ENCODE results near the gene SWSAP1. TPM values are rescaled to one million over a fixed set of nuclear protein-coding genes. Genes with fewer than 3 reads are reported as not detected.

The SWSAP1 gene
- total and polyA plus RNA-seq, 2 of the 4 experiments (the other 2 are of a cell fraction), result 0.36 to 1.6 TPM

DNA sequence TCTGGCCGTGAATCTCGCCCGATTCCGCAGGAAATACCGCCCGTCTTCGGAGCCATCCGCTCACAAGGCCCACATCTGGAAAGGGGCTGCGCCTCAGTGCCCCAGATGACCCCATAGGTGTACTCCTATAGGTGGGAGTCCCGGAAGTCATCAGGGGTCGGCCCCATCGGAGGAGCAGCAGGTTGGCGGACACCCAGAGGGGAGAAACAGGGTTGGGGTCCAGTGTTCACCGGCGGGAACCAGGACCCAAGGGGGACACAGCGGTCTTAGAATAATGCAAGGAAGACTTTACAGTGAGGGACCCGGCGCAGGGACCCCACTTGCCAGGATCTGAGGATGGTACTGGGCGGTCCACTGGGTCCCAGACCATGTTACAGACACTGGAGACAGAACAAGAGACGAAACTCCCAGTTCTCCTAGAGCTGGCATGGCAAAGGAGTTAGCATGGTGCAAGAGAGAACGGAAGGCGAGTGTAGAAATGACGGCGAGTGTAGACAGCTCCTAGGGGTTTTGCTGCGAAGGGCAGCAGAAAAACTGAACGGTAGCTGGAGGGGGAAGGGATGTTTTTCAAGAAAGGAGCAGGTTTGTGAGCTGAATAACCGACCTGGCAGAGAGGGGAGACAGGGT is 48.8 kb downstream of the SWSAP1 start:
- dilution Hi-C loops (cut with HindIII; ENCODE audit: low sequenced_read_pairs, unreplicated experiment) (no loop called here), intact Hi-C loops (cut with micrococcal nuclease) (loop anchor here (5.0 kb wide), 1 partner anchor 41 kb away; the partner anchor contains the start of gene EPOR), in situ Hi-C loops (cut with MboI; ENCODE audit: low sequenced_read_pairs) (no loop called here)
- Histone ChIP-seq H3K23ac (ENCODE audit: low read depth, low read length) (no peak overlapping the region), H2AK9ac (replicated peaks; ENCODE audit: low read depth, low read length, poor library complexity) (no peak overlapping the region), H2AK5ac (ENCODE audit: low read depth, low read length) (no peak overlapping the region), H3K9me3 (ENCODE audit: control insufficient read depth, insufficient read depth, low read length) (no peaks in the 10 kb centered on the region), H4K5ac (ENCODE audit: low read depth, low read length) (no peak overlapping the region), H3K4me2 (ENCODE audit: low read depth, low read length) (no peak overlapping the region), H2BK5ac (ENCODE audit: low read depth, low read length, poor library complexity, severe bottlenecking) (no peak overlapping the region), H2BK15ac (ENCODE audit: low read depth, low read length) (no peak overlapping the region), H4K20me1 (ENCODE audit: insufficient read depth, low read length) (no peaks in the 10 kb centered on the region), H4K91ac (ENCODE audit: insufficient read depth, low read depth, low read length) (no peak overlapping the region), H2BK20ac (ENCODE audit: low read depth, low read length) (no peak overlapping the region), H3K36me3 (ENCODE audit: control insufficient read depth, insufficient read depth, low read length) (no peaks in the 10 kb centered on the region), H3K4me3 (ENCODE audit: insufficient read depth, low read depth, low read length) (no peak overlapping the region), H3K14ac (replicated peaks; ENCODE audit: low read depth, low read length) (no peak overlapping the region), H3K4ac (ENCODE audit: low read depth, low read length) (no peak overlapping the region), H4K8ac (ENCODE audit: low read depth in 2 of 2, low read length in 2 of 2) (no peak overlapping the region), H3K9me1 (ENCODE audit: insufficient read depth, low read length) (no peaks in the 10 kb centered on the region), H2BK120ac (ENCODE audit: low read depth, low read length) (no peak overlapping the region), H3K79me1 (ENCODE audit: low read depth in 1 of 2, low read length in 2 of 2) (no peaks in the 10 kb centered on the region), H3K27me3 (ENCODE audit: control insufficient read depth, insufficient read depth, low read length) (peaks cover 41% of the 10 kb centered on the region), H2AFZ (replicated peaks; ENCODE audit: low read length, poor library complexity) (no peak overlapping the region), H3K9ac (ENCODE audit: low read depth, low read length) (no peak overlapping the region), H3K27ac (ENCODE audit: insufficient read depth, low read length) (no peak overlapping the region), H3K56ac (ENCODE audit: extremely low read depth, insufficient read depth, low read length) (no peak overlapping the region), H3K18ac (ENCODE audit: low read depth, low read length) (no peak overlapping the region), H3K4me1 (ENCODE audit: control insufficient read depth, insufficient read depth, low read length) (peaks cover 2% of the 10 kb centered on the region; the same call in 1 of the 2 replicates)
- CTCF ChIA-PET, result interaction anchor here (0.8 to 1.2 kb wide), 2 partner anchors 40 to 42 kb away, joined by 3 to 4 read pairs; no protein-coding TSS in a partner anchor
- ATAC-seq (ENCODE audit: low read depth) (no peak), DNase-seq (no peak)
- WGBS, 2 experiments (ENCODE audit: extremely low coverage in 2 of 2, insufficient read length in 1 of 2), result 46% methylated on average over 12 of the region's 27 CpGs; no CpG with 5 or more reads in 1 of the 2 experiments
- POLR2A ChIA-PET (ENCODE audit: unreplicated experiment), result no interaction called here
- TF ChIP-seq MAZ (IDR thresholded peaks at IDR 0.05; ENCODE audit: borderline replicate concordance, low read depth, low read length) (no peak), SMC3 (IDR thresholded peaks at IDR 0.05; ENCODE audit: low read depth, low read length) (no peak), RAD21 (IDR thresholded peaks at IDR 0.05; ENCODE audit: low read length) (no peak), MXI1 (IDR thresholded peaks at IDR 0.05; ENCODE audit: borderline replicate concordance, low read depth, low read length) (no peak), CEBPB (IDR thresholded peaks at IDR 0.05; ENCODE audit: low read depth, low read length) (no peak), RCOR1 (IDR thresholded peaks at IDR 0.05; ENCODE audit: insufficient replicate concordance, low read length) (no peak), RFX5 (IDR thresholded peaks at IDR 0.05; ENCODE audit: low read depth, low read length) (no peak), NFE2L2 (IDR thresholded peaks at IDR 0.05; ENCODE audit: low read depth, low read length) (no peak), CHD1 (IDR thresholded peaks at IDR 0.05; ENCODE audit: low read depth, low read length) (no peak), BHLHE40 (IDR thresholded peaks at IDR 0.05; ENCODE audit: low read depth, low read length) (no peak), POLR2A (IDR thresholded peaks at IDR 0.05; ENCODE audit: low read depth, low read length) (no peak), MAFK (IDR thresholded peaks at IDR 0.05; ENCODE audit: low read depth, low read length) (no peak), FOS (IDR thresholded peaks at IDR 0.05; ENCODE audit: low read depth, low read length) (no peak)
- TF ChIP-seq, protein P1, sequence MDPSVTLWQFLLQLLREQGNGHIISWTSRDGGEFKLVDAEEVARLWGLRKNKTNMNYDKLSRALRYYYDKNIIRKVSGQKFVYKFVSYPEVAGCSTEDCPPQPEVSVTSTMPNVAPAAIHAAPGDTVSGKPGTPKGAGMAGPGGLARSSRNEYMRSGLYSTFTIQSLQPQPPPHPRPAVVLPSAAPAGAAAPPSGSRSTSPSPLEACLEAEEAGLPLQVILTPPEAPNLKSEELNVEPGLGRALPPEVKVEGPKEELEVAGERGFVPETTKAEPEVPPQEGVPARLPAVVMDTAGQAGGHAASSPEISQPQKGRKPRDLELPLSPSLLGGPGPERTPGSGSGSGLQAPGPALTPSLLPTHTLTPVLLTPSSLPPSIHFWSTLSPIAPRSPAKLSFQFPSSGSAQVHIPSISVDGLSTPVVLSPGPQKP (IDR thresholded peaks at IDR 0.05; ENCODE audit: borderline replicate concordance, low read depth, low read length), result no peak
- TF ChIP-seq, protein P2, sequence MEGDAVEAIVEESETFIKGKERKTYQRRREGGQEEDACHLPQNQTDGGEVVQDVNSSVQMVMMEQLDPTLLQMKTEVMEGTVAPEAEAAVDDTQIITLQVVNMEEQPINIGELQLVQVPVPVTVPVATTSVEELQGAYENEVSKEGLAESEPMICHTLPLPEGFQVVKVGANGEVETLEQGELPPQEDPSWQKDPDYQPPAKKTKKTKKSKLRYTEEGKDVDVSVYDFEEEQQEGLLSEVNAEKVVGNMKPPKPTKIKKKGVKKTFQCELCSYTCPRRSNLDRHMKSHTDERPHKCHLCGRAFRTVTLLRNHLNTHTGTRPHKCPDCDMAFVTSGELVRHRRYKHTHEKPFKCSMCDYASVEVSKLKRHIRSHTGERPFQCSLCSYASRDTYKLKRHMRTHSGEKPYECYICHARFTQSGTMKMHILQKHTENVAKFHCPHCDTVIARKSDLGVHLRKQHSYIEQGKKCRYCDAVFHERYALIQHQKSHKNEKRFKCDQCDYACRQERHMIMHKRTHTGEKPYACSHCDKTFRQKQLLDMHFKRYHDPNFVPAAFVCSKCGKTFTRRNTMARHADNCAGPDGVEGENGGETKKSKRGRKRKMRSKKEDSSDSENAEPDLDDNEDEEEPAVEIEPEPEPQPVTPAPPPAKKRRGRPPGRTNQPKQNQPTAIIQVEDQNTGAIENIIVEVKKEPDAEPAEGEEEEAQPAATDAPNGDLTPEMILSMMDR (conservative IDR thresholded peaks at IDR 0.05; ENCODE audit: low read depth, low read length), result no peak
- TF ChIP-seq, protein P3, sequence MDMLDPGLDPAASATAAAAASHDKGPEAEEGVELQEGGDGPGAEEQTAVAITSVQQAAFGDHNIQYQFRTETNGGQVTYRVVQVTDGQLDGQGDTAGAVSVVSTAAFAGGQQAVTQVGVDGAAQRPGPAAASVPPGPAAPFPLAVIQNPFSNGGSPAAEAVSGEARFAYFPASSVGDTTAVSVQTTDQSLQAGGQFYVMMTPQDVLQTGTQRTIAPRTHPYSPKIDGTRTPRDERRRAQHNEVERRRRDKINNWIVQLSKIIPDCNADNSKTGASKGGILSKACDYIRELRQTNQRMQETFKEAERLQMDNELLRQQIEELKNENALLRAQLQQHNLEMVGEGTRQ (IDR thresholded peaks at IDR 0.05; ENCODE audit: low read depth, low read length), result no peak
- no TSS peak for BruUV-seq (replicated peaks)

Measured in IMR-90 (cell line).